HEK293T (cell line): Measurements from ENCODE around the gene SMTNL2.

Experiments used
- CTCF ChIA-PET: fragments of 350-600 bp; formaldehyde crosslinking; extraction: SDS; loops from one replicate; lab custom pipeline; 2021; ENCODE audit warnings: antibody characterized with exemption, inconsistent platforms; lab: Yijun Ruan, JAX
- POLR2A ChIA-PET: fragments of 350-600 bp; formaldehyde crosslinking; extraction: SDS; loops from one replicate; lab custom pipeline; 2020; ENCODE audit warnings: antibody characterized with exemption, inconsistent platforms; lab: Yijun Ruan, JAX
- DNase-seq: peaks from one replicate; pipeline ENCODE4 v3.0.0; 2012; ENCODE audit warnings: mixed read lengths; ENCODE audit errors: extremely low spot score
- ARNT ChIP-seq: fragments of 450-650 bp; IDR thresholded peaks from 2 replicates; pipeline ENCODE4 v1.6.1; 2017; ENCODE audit warnings: mild to moderate bottlenecking
- BHLHE40 ChIP-seq: fragments of 450-650 bp; IDR thresholded peaks from 2 replicates; pipeline ENCODE4 v1.6.1; 2016; ENCODE audit warnings: mild to moderate bottlenecking, moderate library complexity, borderline replicate concordance
- CTBP1 ChIP-seq: fragments of 450-650 bp; IDR thresholded peaks from 2 replicates; pipeline ENCODE4 v1.6.1; 2016; ENCODE audit warnings: borderline replicate concordance
- ELF4 ChIP-seq: fragments of 450-650 bp; IDR thresholded peaks from 2 replicates; pipeline ENCODE4 v1.6.1; 2017; ENCODE audit warnings: antibody characterized with exemption
- FOXA1 ChIP-seq: fragments of 450-650 bp; IDR thresholded peaks from 2 replicates; pipeline ENCODE4 v1.6.1; 2016; ENCODE audit warnings: mild to moderate bottlenecking
- FOXK2 ChIP-seq: fragments of 450-650 bp; IDR thresholded peaks from 2 replicates; pipeline ENCODE4 v1.6.1; 2016; ENCODE audit warnings: mild to moderate bottlenecking
- FOXM1 ChIP-seq: fragments of 450-650 bp; IDR thresholded peaks from 2 replicates; pipeline ENCODE4 v1.6.1; 2017; ENCODE audit warnings: mild to moderate bottlenecking, borderline replicate concordance
- HDGF ChIP-seq: fragments of 450-650 bp; IDR thresholded peaks from 2 replicates; pipeline ENCODE4 v1.6.1; 2017; ENCODE audit warnings: antibody characterized with exemption, borderline replicate concordance
- L3MBTL2 ChIP-seq: fragments of 450-650 bp; conservative IDR thresholded peaks from 2 replicates; pipeline ENCODE4 v1.6.1; 2016; ENCODE audit warnings: mild to moderate bottlenecking
- LEF1 ChIP-seq: fragments of 450-650 bp; IDR thresholded peaks from 2 replicates; pipeline ENCODE4 v1.6.1; 2017; ENCODE audit warnings: mild to moderate bottlenecking, borderline replicate concordance
- NFRKB ChIP-seq: fragments of 450-650 bp; IDR thresholded peaks from 2 replicates; pipeline ENCODE4 v1.6.1; 2016; ENCODE audit warnings: mild to moderate bottlenecking, moderate library complexity
- SP1 ChIP-seq: fragments of 450-650 bp; IDR thresholded peaks from 2 replicates; pipeline ENCODE4 v1.6.1; 2017
- SUZ12 ChIP-seq: fragments of 450-650 bp; IDR thresholded peaks from 2 replicates; pipeline ENCODE4 v1.6.1; 2016; ENCODE audit warnings: mild to moderate bottlenecking
- TARDBP ChIP-seq: fragments of 450-650 bp; IDR thresholded peaks from 2 replicates; pipeline ENCODE4 v1.6.1; 2016
- ZNF384 ChIP-seq: fragments of 450-650 bp; IDR thresholded peaks from 2 replicates; pipeline ENCODE4 v1.6.1; 2016
- TF ChIP-seq, protein P1 (sequence below): fragments of 450-650 bp; IDR thresholded peaks from 2 replicates; pipeline ENCODE4 v1.6.1; 2016

Gene SMTNL2

DNA sequence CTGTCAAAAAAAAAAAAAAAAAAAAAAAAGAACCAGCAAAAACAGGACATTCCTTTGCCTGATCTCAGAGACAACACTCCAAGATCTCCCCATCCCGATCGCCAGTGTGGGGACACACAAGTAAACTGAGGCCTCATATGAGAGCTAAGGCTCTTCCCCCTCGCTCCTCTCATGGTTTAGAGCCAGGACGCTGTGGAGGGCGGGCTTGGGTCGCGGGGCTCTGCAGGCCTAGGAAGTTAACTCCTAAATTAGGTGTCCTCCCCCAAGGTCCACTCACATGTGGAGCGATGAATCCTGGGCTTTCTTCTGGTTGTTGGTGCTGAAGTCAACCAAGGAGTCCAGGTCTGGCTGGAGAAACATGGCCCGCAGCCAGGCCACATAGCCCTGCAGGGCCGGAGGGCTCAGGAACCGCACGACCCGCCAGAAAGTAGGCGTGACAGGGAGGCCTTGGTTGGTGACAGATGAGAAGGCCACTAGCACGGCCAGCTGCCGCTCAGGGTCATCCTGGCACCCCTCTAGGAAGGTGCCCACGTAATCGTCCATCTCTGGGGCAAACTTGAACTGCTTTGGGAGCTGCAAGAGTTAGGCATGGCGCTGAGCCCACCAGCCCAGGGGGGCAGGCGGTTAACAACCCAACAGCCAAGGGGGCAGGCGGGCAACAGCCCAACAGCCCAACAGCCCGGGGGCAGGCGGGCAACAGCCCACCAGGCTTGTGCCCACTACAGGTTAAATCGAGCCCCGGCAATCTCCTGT, 34.4 kb upstream of the SMTNL2 start:
- ChIA-PET CTCF (no interaction called here), POLR2A (interaction anchor here (1.4 kb wide), 1 partner anchor 13 kb away, joined by 4 read pairs; no protein-coding TSS in a partner anchor)
- no peak for DNase-seq
- TF ChIP-seq HDGF (no peak), SP1 (no peak), TARDBP (no peak), NFRKB (no peak), FOXA1 (no peak), FOXK2 (no peak), ZNF384 (no peak), LEF1 (no peak), BHLHE40 (no peak), SUZ12 (no peak), ARNT (no peak), FOXM1 (no peak), ELF4 (no peak), L3MBTL2 (no peak), CTBP1 (no peak)
- TF ChIP-seq, protein P1, sequence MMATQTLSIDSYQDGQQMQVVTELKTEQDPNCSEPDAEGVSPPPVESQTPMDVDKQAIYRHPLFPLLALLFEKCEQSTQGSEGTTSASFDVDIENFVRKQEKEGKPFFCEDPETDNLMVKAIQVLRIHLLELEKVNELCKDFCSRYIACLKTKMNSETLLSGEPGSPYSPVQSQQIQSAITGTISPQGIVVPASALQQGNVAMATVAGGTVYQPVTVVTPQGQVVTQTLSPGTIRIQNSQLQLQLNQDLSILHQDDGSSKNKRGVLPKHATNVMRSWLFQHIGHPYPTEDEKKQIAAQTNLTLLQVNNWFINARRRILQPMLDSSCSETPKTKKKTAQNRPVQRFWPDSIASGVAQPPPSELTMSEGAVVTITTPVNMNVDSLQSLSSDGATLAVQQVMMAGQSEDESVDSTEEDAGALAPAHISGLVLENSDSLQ, result no peak

DNA sequence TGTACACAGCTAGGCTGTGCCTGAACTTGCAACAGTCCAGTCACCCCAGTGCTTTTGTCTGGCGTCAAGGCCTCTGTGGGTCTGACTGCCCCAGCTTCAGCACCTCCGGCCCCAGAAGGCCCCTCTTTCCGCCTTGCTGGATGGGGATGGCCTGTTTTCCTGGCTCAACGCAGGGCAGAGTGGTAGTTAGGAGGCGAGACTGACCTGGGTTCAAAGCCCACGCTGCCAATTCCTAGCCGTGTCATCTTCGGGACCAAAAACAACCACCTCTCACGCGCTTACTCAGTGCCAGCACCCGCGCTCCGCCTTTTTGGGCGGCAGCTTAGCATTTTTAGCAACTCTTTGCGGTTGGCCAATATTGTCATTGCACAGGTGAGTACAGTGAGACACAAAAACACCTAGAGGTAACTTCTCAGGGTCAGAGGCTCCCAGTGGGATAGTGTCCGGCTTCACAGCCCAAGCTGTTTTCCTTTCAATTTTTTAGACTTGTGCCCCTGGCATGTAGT, 33.7 kb upstream of the SMTNL2 start:
- ChIA-PET POLR2A (interaction anchor here (1.4 kb wide), 1 partner anchor 14 kb away, joined by 4 read pairs; no protein-coding TSS in a partner anchor), CTCF (no interaction called here)
- DNase-seq, result no peak
- TF ChIP-seq, protein P1, result no peak
- no peak for TF ChIP-seq ELF4

DNA sequence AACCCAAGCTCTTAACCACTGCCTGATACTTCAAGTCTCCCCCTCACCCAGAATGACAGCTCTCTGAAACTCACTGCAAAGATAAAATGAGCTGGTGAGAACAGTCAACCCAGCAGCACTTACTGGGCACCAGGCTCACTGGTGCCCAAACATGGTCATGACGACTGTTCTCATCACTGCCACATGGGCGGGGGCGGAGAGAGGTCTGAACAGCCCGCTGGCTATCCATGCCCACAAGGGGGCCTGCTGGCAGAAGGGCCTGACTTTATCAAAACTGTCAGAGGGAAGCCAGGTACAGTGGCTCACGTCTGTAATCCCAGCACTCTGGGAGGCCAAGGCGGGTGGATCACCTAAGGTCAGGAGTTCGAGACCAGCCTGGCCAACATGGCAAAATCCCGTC, 33.2 kb upstream of the SMTNL2 start:
- CTCF ChIA-PET, result no interaction called here
- no peak for TF ChIP-seq SUZ12
- TF ChIP-seq, protein P1, result no peak
- POLR2A ChIA-PET, result interaction anchor here (1.2 kb wide), 1 partner anchor 12 kb away, joined by 4 read pairs; no protein-coding TSS in a partner anchor
- no peak for DNase-seq

DNA sequence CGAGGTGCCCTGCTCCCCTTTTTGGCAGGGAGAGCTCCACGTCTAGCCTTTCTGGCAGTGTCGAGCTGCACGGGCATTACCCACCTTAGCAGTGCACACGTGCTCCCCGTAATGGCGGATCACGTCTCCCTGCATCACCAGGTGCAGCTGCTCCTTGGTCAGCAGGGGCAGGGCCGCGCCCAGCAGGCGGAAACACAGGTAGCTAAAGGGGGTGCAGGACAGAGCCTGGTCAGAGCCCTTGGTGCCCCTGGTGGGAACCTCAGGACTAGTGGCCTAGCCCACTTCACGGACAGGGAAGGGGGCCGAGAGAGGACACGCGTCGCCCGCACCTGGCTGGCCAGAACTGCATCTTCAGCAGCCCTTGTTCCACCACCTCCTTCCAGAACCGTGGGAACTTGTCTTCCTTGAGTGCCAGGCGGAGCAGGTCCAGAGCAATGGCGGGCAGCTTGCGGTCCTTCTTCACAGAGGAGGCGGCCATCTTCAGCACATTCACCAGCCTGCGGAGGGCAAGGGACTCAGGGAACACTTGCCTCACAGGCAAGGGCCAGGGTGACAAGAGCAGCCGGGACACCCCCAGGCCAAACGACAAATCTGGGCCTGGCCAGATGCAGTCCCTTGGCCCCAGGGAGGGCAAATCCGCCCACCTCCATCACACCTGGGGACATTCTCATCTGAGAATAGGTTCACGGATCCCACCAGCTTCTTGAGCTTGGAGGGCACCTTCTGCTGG, 32.4 kb upstream of the SMTNL2 start:
- TF ChIP-seq TARDBP (no peak), CTBP1 (no peak), SP1 (no peak), FOXM1 (no peak), BHLHE40 (no peak), ELF4 (no peak), HDGF (no peak), FOXK2 (no peak), NFRKB (no peak), FOXA1 (no peak), L3MBTL2 (no peak)
- DNase-seq, result no peak
- ChIA-PET CTCF (no interaction called here), POLR2A (interaction anchor here (1.2 kb wide), 1 partner anchor 12 kb away, joined by 4 read pairs; no protein-coding TSS in a partner anchor)

DNA sequence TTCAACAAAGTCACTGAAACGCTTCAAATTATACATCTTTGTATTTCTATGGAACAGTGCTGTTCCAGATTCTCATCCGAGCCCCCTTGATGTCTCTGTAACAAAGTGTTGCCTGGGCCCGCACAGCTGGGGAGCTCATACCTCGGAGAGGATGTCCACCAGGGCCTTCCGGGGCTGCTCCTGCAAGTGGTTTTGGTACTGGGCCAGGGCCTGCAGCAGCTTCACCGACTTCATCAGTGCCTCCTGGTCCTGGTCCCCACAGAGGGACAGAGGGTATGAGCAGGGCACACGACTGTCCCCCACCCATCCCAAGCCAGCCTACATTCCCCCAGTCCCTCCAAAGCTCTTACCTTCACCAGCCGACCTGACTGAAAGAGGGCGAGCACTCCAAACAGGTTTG, 30.7 kb upstream of the SMTNL2 start:
- CTCF ChIA-PET, result no interaction called here
- POLR2A ChIA-PET, result interaction anchor here (1.2 to 3.4 kb wide), 4 partner anchors 10 to 55 kb away, joined by 5 to 22 read pairs (median 9); partner anchors contain the start of gene SPNS2
- TF ChIP-seq FOXM1 (no peak), HDGF (no peak), NFRKB (no peak), CTBP1 (no peak)
- DNase-seq, result no peak

DNA sequence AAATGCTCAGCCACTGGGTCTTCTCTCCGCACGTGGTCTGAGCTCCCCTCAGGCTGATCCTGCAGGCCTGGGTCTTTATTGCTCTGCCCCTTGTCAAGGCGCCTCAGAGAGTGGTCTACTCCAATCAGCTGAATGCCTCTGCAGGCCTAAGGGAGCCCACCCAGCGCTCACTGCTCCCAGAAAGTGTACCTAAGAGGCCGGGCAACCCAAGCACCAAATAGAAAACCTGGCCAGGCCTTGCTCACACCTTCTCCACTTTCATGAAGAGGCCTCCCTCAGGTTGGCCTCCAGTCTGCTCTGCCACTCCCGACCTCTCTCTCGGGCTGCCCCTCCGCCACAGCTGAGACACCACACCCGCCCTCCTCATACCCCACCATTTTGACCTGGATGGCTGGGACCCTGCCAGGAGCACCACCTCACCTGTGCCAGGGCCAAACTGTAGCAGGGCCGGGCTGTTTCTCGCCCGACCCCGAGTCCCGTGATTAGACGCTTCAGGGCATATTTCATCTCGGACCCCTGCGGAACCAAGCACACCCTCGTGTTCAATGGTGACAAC, 29.8 kb upstream of the SMTNL2 start:
- CTCF ChIA-PET, result interaction anchor here (0.6 to 0.9 kb wide), 3 partner anchors 12 to 57 kb away, joined by 3 read pairs; no protein-coding TSS in a partner anchor
- no peak for DNase-seq
- POLR2A ChIA-PET, result interaction anchor here (0.9 to 3.4 kb wide), 11 partner anchors 9 to 385 kb away, joined by 3 to 22 read pairs (median 5); partner anchors contain the start of genes PELP1, RNF167, SLC25A11 and SPNS2
- TF ChIP-seq FOXM1 (no peak), SP1 (no peak), ARNT (no peak), L3MBTL2 (no peak), ZNF384 (no peak), FOXK2 (no peak), CTBP1 (no peak), HDGF (no peak), LEF1 (no peak)
- TF ChIP-seq, protein P1, result no peak
